NAMALWA (cell line): Measurements from ENCODE around the gene RINL.
"Not testable (repeated sequence)": the region's sequence is repeated elsewhere in the genome, so short reads cannot be mapped to it uniquely, and the experiment has no call there.

Source experiments
- DNase-seq: peaks from one replicate; pipeline ENCODE4 v3.0.0-alpha.2; 2015; ENCODE audit warnings: low spot score

The RINL gene

GRCh38 chr19:38834104-38834490, 44.0 kb downstream of the RINL start:
- no peak for DNase-seq

- DNase-seq: no peak
These were observed 45.0 kb downstream of the RINL start for GRCh38 chr19:38833092-38833425.

GRCh38 chr19:38831142-38831605, 46.9 kb downstream of the RINL start:
- peak; percentile 45 for DNase-seq

- no peak for DNase-seq
These were observed 47.9 kb downstream of the RINL start for GRCh38 chr19:38830039-38830733.

GRCh38 chr19:38829203-38829602, 48.9 kb downstream of the RINL start:
- DNase-seq: not testable (repeated sequence)

- DNase-seq: no peak
These were observed 51.1 kb downstream of the RINL start for GRCh38 chr19:38826856-38827551.

- DNase-seq: not testable (repeated sequence)
These were observed 52.1 kb downstream of the RINL start for GRCh38 chr19:38825936-38826335.

- not testable (repeated sequence) for DNase-seq
These were observed 56.7 kb downstream of the RINL start for GRCh38 chr19:38821230-38821825.

- no peak for DNase-seq
These were observed 58.7 kb downstream of the RINL start for GRCh38 chr19:38819231-38819920.
